Brain microvascular endothelial cell (primary cell): Measurements from ENCODE around the gene PLPP3.

ENCODE experiments used
- DNase-seq: peaks from one replicate; pipeline ENCODE4 v3.0.0-alpha.2; 2020
- H3K27ac ChIP-seq: fragments of 250-450 bp; sonication (Bioruptor Pico); 2 replicates; pipeline ENCODE4 v1.5.1; 2020; ENCODE audit warnings: mild to moderate bottlenecking, moderate library complexity
- H3K27me3 ChIP-seq: fragments of 250-450 bp; sonication (Bioruptor Pico); replicated peaks from 2 replicates; pipeline ENCODE4 v1.5.1; 2020; ENCODE audit warnings: mild to moderate bottlenecking
- H3K36me3 ChIP-seq: fragments of 250-450 bp; sonication (Bioruptor Pico); replicated peaks from 2 replicates; pipeline ENCODE4 v1.5.1; 2020; ENCODE audit warnings: mild to moderate bottlenecking
- H3K4me3 ChIP-seq: 2 replicates; pipeline ENCODE4 v1.5.1; 2011; ENCODE audit warnings: low read depth, mild to moderate bottlenecking, control low read depth, low read length, moderate library complexity
- CTCF ChIP-seq: IDR thresholded peaks from 2 replicates; pipeline ENCODE4 v1.5.1; 2011; ENCODE audit warnings: low read depth, mild to moderate bottlenecking, moderate library complexity, low read length, control low read depth, inconsistent platforms; ENCODE audit errors: missing control alignments
- in situ Hi-C: cut with HindIII; loops from 2 replicates; pipeline ENCODE4 v1.10.0; 2017; ENCODE audit warnings: low sequenced_read_pairs, low pct_ligation_motif_present

Gene PLPP3

GRCh38 chr1:56505792-56506743, 73.3 kb downstream of the PLPP3 start:
- no peak for TF ChIP-seq CTCF

DNA sequence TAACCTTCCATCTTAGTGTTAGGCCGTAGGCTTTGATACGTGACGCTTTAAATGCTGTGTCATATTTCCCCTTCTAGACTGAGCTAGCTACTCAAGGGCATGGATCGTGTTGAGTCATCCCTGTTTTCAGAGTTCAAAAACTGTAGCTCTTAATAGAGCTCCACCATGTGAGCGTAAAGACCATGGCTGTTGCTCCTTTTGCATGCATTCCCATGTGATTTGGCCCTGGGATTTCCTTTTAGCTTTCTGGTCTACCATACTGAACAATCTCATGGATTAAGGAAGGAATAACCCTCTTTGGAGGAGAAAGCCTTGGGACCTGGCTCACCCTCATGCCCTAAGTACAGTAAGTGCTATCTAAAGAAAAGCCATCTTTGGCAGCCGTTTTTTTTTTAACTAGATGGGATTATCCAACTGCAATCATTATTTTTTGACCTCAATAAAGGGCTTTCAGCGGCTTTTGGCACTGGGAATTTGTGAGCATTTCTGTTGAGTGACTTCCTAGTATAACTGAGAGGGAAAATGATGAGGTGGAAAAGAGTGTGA, 76.6 kb downstream of the PLPP3 start:
- no peak for TF ChIP-seq CTCF
- peak; percentile 40 for DNase-seq
- Histone ChIP-seq H3K27me3 (no peaks in the 10 kb centered on the region), H3K36me3 (no peaks in the 10 kb centered on the region), H3K4me3 (no peak overlapping the region), H3K27ac (no peak overlapping the region)
- in situ Hi-C loops, result no loop called here

More at GRCh38 chr1:56505792-56506743, 73.3 kb downstream of the PLPP3 start:
- Histone ChIP-seq H3K27me3 (no peaks in the 10 kb centered on the region), H3K36me3 (no peaks in the 10 kb centered on the region), H3K4me3 (no peak overlapping the region), H3K27ac (no peak overlapping the region)
- in situ Hi-C loops, result no loop called here
- DNase-seq, result no peak

GRCh38 chr1:56501888-56502287, 77.5 kb downstream of the PLPP3 start:
- in situ Hi-C loops, result no loop called here
- TF ChIP-seq CTCF, result no peak
- no peak for DNase-seq
- Histone ChIP-seq H3K27me3 (no peaks in the 10 kb centered on the region), H3K27ac (no peak overlapping the region), H3K36me3 (no peaks in the 10 kb centered on the region), H3K4me3 (no peak overlapping the region)

DNA sequence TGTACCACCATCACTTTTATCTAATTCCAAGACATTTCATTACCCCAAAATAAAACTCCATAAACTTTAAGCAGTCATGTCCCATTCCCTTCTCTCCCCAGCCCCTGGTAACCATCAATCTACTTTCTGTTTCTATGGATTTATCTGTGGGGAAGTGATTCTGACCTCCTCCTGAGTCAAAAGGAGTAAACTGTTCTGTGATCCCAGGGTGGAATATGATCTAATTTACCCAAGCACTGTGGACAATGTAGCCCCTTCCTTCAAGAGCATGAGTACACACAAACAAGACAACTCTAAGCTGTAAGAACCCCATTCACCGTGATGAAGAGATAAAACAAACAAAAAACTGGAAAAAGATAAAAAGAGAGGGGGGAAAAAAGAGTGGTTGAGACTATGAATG, 77.9 kb downstream of the PLPP3 start:
- Histone ChIP-seq H3K27ac (no peak overlapping the region), H3K36me3 (no peaks in the 10 kb centered on the region), H3K4me3 (no peak overlapping the region), H3K27me3 (no peaks in the 10 kb centered on the region)
- no peak for TF ChIP-seq CTCF
- DNase-seq, result no peak
- in situ Hi-C loops, result no loop called here

DNA sequence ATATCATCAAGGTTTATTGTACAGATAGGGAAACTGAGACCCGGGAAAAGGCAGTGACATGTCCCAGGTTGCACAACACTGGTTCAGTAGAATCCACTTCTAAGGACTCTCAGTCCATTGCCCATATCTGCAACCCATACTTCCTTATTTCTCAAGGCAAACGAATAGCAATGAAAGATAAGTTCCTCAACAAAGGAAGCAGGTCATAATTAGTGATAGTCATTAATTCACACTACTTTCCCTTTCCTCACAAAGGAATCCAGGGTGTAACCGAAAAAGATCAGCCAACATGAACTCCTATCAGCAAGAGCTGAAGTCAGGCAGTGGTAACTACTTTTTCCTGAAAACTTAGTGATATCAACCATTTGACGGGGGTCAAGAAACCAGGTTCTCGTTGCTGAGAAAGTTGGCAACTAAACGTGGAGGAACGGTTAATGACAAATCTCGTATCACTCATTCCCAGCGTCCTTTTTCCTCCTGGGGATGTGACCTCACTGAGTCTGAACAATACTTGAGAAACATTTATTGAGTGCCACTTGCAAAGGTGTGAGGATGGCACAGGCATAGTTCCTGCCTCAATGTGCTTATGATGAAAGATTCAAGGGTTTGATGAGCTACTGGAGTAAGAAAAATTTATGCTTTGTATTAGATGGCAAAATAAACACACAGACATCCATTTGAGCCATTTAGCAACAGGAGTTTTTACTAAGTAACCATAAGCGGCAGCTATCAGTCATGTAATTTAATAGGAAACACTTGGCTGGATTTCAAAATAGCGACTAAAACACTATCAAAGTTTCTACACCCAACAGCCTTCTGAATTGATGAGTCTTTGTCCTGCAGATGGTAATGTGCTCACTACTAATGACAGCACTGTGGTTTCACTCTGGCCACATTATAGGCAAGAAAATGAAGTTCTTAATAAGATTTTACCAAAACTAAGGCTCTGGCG, 82.3 kb downstream of the PLPP3 start:
- H3K4me3 ChIP-seq, result no peak overlapping the region
- H3K36me3 ChIP-seq, result no peaks in the 10 kb centered on the region
- DNase-seq, result no peak
- no peak for TF ChIP-seq CTCF
- H3K27ac ChIP-seq, result no peak overlapping the region
- in situ Hi-C loops, result no loop called here
- H3K27me3 ChIP-seq, result no peaks in the 10 kb centered on the region
